Testis (tissue), 2 donors: ENCODE data around the gene TMEM74B.

ENCODE experiments used
- CTCF ChIP-seq, 3 experiments: fragments of 450-650 bp in 2 of 3; fragments of 200-600 bp in 1 of 3; sonication (generic) in 1 of 3; IDR thresholded peaks; one replicate each; pipeline ENCODE4 v1.5.1; 2016 to 2019; ENCODE audit warnings: antibody characterized with exemption in 3 of 3, mild to moderate bottlenecking in 2 of 3, moderate library complexity in 1 of 3
- POLR2A ChIP-seq: fragments of 450-650 bp; IDR thresholded peaks from one replicate; pipeline ENCODE4 v1.6.1; 2017; ENCODE audit warnings: antibody characterized with exemption, mild to moderate bottlenecking, moderate library complexity

- TF ChIP-seq CTCF (IDR thresholded peaks at IDR 0.05) (no peak), POLR2A (no peak)
Observed at GRCh38 chr20:1196634-1197033, 11.9 kb upstream of the TMEM74B start.
